Sigmoid colon (tissue), 7 donors: ENCODE data around the gene COG4. TPM values are rescaled to one million over a fixed set of nuclear protein-coding genes. Genes with fewer than 3 reads are reported as not detected.
"Not testable (repeated sequence)": the region's sequence is repeated elsewhere in the genome, so short reads cannot be mapped to it uniquely, and the experiment has no call there.

Experiments used
- DNase-seq: peaks from one replicate; pipeline ENCODE4 v3.0.0-alpha.2; 2019
- H3K27ac ChIP-seq, 4 donors: fragments of 200-600 bp; sonication (generic); one replicate each; pipeline ENCODE4 v1.5.1; 2016 to 2019; ENCODE audit warnings: mild to moderate bottlenecking in 1 of 4
- H3K27me3 ChIP-seq, 3 donors: fragments of 200-600 bp; sonication (generic); one replicate each; pipeline ENCODE4 v1.5.1; 2019; ENCODE audit warnings: mild to moderate bottlenecking in 1 of 3
- H3K36me3 ChIP-seq, 4 donors: fragments of 200-600 bp; sonication (generic); one replicate each; pipeline ENCODE4 v1.5.1; 2016 to 2019
- H3K4me1 ChIP-seq, 4 donors: fragments of 200-600 bp; sonication (generic); one replicate each; pipeline ENCODE4 v1.5.1; 2017 to 2019
- H3K4me3 ChIP-seq, 4 donors: fragments of 200-600 bp; sonication (generic); one replicate each; pipeline ENCODE4 v1.5.1; 2017 to 2019; ENCODE audit warnings: mild to moderate bottlenecking in 2 of 4, moderate library complexity in 1 of 4
- H3K9me3 ChIP-seq, 4 donors: fragments of 200-600 bp in 3 of 4; sonication (generic) in 3 of 4; one replicate each; pipeline versions ENCODE4 v1.5.1 to v1.6.1; 2013 to 2019
- CTCF ChIP-seq, 4 experiments: fragments of 450-650 bp in 3 of 4; fragments of 200-600 bp in 1 of 4; IDR thresholded peaks; one replicate each; pipeline ENCODE4 v1.5.1; 2016 to 2019; ENCODE audit warnings: antibody characterized with exemption in 4 of 4, mild to moderate bottlenecking in 3 of 4, moderate library complexity in 2 of 4
- EP300 ChIP-seq, 4 donors: sonication (generic); formaldehyde crosslinking; IDR thresholded peaks; one replicate each; pipeline ENCODE4 v1.6.1; 2017; ENCODE audit warnings: antibody characterized with exemption in 4 of 4
- POLR2A ChIP-seq, 2 donors: fragments of 450-650 bp; IDR thresholded peaks; one replicate each; pipeline ENCODE4 v1.6.1; 2016; ENCODE audit warnings: antibody characterized with exemption in 2 of 2, mild to moderate bottlenecking in 2 of 2, moderate library complexity in 2 of 2
- POLR2AphosphoS5 ChIP-seq, 4 donors: sonication (generic); formaldehyde crosslinking; IDR thresholded peaks; one replicate each; pipeline ENCODE4 v1.6.1; 2017; ENCODE audit warnings: antibody characterized with exemption in 4 of 4
- WGBS, 2 donors: extraction: QIAGEN DNeasy Blood & Tissue Kit; methylation state at CpG; one replicate each; pipeline ENCODE4 v1.1.7; 2013; 5-methylcytosine and 5-hydroxymethylcytosine counted together
- intact Hi-C: fragments of 100-400 bp; cut with DNase I; formaldehyde crosslinking; loops from one replicate; pipeline ENCODE4 v1.15.1; 2023
- polyA plus RNA-seq, 3 donors: library from polyadenylated mRNA; stranded (reverse); fragments of 200-250 nt; gene quantifications; one replicate each; pipeline ENCODE4 v1.2.3, GENCODE V29; 2013
- total RNA-seq, 4 donors: library from RNA; depleted of rRNA; stranded (reverse); fragments of >200 nt; gene quantifications; one replicate each; pipeline ENCODE4 v1.1.0, GENCODE V29; 2016
- donor health status: healthy with polysubstance abuse.
- donor health status: Bipolar disorder and iron deficiency.
- donor health status: healthy.

The COG4 gene
- total and polyA plus RNA-seq, 7 donors: 25.2 to 51.0 (median 32.7) TPM

- intact Hi-C loops: loop anchor here (1.0 kb wide), 2 partner anchors 15 to 73 kb away; partner anchors contain the start of gene ST3GAL2
- H3K4me1 ChIP-seq: peaks cover 0 to 17% (median 14%) of the 10 kb centered on the region in 4 donors
- H3K4me3 ChIP-seq: peak within 1 kb of the TSS; percentile 67 to 97 (median 86)
- TF ChIP-seq EP300 (IDR thresholded peaks at IDR 0.05) (no peak), POLR2AphosphoS5 (IDR thresholded peaks at IDR 0.05) (peak in 3 of 4 donors; percentile 17 to 59 (median 56))
- H3K27me3 ChIP-seq: peaks cover 0 to 8% (median 0%) of the 10 kb centered on the region in 3 donors
- peak; percentile 77 for DNase-seq
- no peaks in the 10 kb centered on the region for H3K9me3 ChIP-seq
- 0 to 1% methylated on average over 67 of the region's 67 CpGs for WGBS, 2 donors
- H3K27ac ChIP-seq: peak within 1 kb of the TSS; percentile 82 to 96 (median 90)
- no peaks in the 10 kb centered on the region for H3K36me3 ChIP-seq
Observed at GRCh38 chr16:70454222-70455034, 68.9 kb downstream of the COG4 start, which contains the start of gene FCSK. FCSK (plus strand) TSS chr16:70454595; CDS start chr16:70463191, 8,596 bp downstream.

- intact Hi-C loops: loop anchor here (1.0 kb wide), 2 partner anchors 15 to 73 kb away; partner anchors contain the start of gene ST3GAL2
- TF ChIP-seq CTCF (IDR thresholded peaks at IDR 0.05) (no peak), POLR2A (IDR thresholded peaks at IDR 0.05) (no peak), EP300 (IDR thresholded peaks at IDR 0.05) (no peak), POLR2AphosphoS5 (IDR thresholded peaks at IDR 0.05) (no peak)
Observed at GRCh38 chr16:70453892-70454221, 69.5 kb downstream of the COG4 start.

GRCh38 chr16:70453117-70453891 lies 70.0 kb downstream of the COG4 start:
- intact Hi-C loops: no loop called here
- no peaks in the 10 kb centered on the region for H3K36me3 ChIP-seq

More at GRCh38 chr16:70453892-70454221, 69.5 kb downstream of the COG4 start:
- Histone ChIP-seq H3K27ac (peak overlapping the region; percentile 82 to 96 (median 90)), H3K4me1 (peaks cover 0 to 17% (median 14%) of the 10 kb centered on the region in 4 donors), H3K9me3 (no peaks in the 10 kb centered on the region), H3K4me3 (peak overlapping the region; percentile 67 to 97 (median 86)), H3K27me3 (peaks cover 0 to 8% (median 0%) of the 10 kb centered on the region in 3 donors), H3K36me3 (no peaks in the 10 kb centered on the region)
- DNase-seq: no peak
- WGBS, 2 donors: 1% methylated on average over 8 of the region's 8 CpGs

GRCh38 chr16:70451004-70451340 lies 72.4 kb downstream of the COG4 start:
- 68 to 83% methylated on average over 25 of the region's 25 CpGs for WGBS, 2 donors
- peaks cover 0 to 14% (median 13%) of the 10 kb centered on the region in 4 donors for H3K4me1 ChIP-seq
- intact Hi-C loops, DNase-seq, H3K27ac ChIP-seq, H3K36me3 ChIP-seq, H3K27me3 ChIP-seq, H3K9me3 ChIP-seq: not testable (repeated sequence)
- H3K4me3 ChIP-seq: peak overlapping the region in 3 of 4 donors; percentile 18 to 41 (median 30)

More at GRCh38 chr16:70453117-70453891, 70.0 kb downstream of the COG4 start:
- no peak for TF ChIP-seq CTCF (IDR thresholded peaks at IDR 0.05)
- no peak for TF ChIP-seq POLR2A (IDR thresholded peaks at IDR 0.05)
- TF ChIP-seq POLR2AphosphoS5 (IDR thresholded peaks at IDR 0.05): no peak
- TF ChIP-seq EP300 (IDR thresholded peaks at IDR 0.05): no peak
- H3K27me3 ChIP-seq: peaks cover 0 to 8% (median 0%) of the 10 kb centered on the region in 3 donors
- H3K27ac ChIP-seq: peak overlapping the region; percentile 82 to 96 (median 90)
- DNase-seq: no peak
- H3K4me3 ChIP-seq: peak overlapping the region; percentile 67 to 97 (median 86)
- no peaks in the 10 kb centered on the region for H3K9me3 ChIP-seq
- 96 to 97% methylated on average over 11 of the region's 11 CpGs for WGBS, 2 donors
- H3K4me1 ChIP-seq: peaks cover 0 to 17% (median 14%) of the 10 kb centered on the region in 4 donors

- DNase-seq, H3K4me1 ChIP-seq, H3K9me3 ChIP-seq, intact Hi-C loops, H3K27ac ChIP-seq, H3K36me3 ChIP-seq, H3K27me3 ChIP-seq: not testable (repeated sequence)
- 86 to 93% methylated on average over 37 of the region's 37 CpGs for WGBS, 2 donors
- H3K4me3 ChIP-seq: peak overlapping the region in 3 of 4 donors; percentile 18 to 41 (median 30)
Observed at GRCh38 chr16:70450142-70451003, 73.0 kb downstream of the COG4 start.
